Vagina (tissue), 2 donors: Measurements from ENCODE around the gene TMEM11. TPM values are rescaled to one million over a fixed set of nuclear protein-coding genes. Genes with fewer than 3 reads are reported as not detected.
A peak's percentile ranks its signal among the peaks of the same experiment; 100 is the strongest.

Experiments
- DNase-seq, 2 donors: peaks; one replicate each; pipeline ENCODE4 v3.0.0-alpha.2; 2017; ENCODE audit errors: extremely low spot score in 2 of 2
- H3K27ac ChIP-seq: fragments of 200-600 bp; sonication (generic); one replicate; pipeline ENCODE4 v1.5.1; 2019
- H3K27me3 ChIP-seq: fragments of 200-600 bp; sonication (generic); one replicate; pipeline ENCODE4 v1.5.1; 2019
- H3K36me3 ChIP-seq, 2 donors: fragments of 200-600 bp; sonication (generic); one replicate each; pipeline ENCODE4 v1.5.1; 2017 to 2019
- H3K4me1 ChIP-seq: fragments of 200-600 bp; sonication (generic); one replicate; pipeline ENCODE4 v1.5.1; 2019
- H3K4me3 ChIP-seq, 2 donors: fragments of 200-600 bp; sonication (generic); 1 replicate in 1 of 2; 2 replicates in 1 of 2; pipeline ENCODE4 v1.5.1; 2016 to 2019
- H3K9me3 ChIP-seq: fragments of 200-600 bp; sonication (generic); one replicate; pipeline ENCODE4 v1.5.1; 2019
- POLR2A ChIP-seq, 2 donors: fragments of 450-650 bp; IDR thresholded peaks; one replicate each; pipeline ENCODE4 v1.6.1; 2017; ENCODE audit warnings: antibody characterized with exemption in 2 of 2, mild to moderate bottlenecking in 2 of 2, moderate library complexity in 2 of 2
- POLR2AphosphoS5 ChIP-seq, 2 donors: sonication (generic); formaldehyde crosslinking; IDR thresholded peaks; one replicate each; pipeline ENCODE4 v1.9.0; 2017; ENCODE audit warnings: antibody characterized with exemption in 2 of 2, mild to moderate bottlenecking in 2 of 2, low read depth in 1 of 2; ENCODE audit not compliant: insufficient read depth in 1 of 2
- intact Hi-C: fragments of 100-400 bp; cut with DNase I; formaldehyde crosslinking; loops from one replicate; pipeline ENCODE4 v1.15.1; 2023
- total RNA-seq: library from RNA; depleted of rRNA; stranded (reverse); fragments of >200 nt; gene quantifications from one replicate; pipeline ENCODE4 v1.2.3, GENCODE V29; 2016
- TF ChIP-seq, protein P1 (sequence below), 3 experiments: fragments of 450-650 bp in 2 of 3; fragments of 200-600 bp in 1 of 3; sonication (generic) in 1 of 3; IDR thresholded peaks; one replicate each; pipeline ENCODE4 v1.5.1; 2017 to 2019; ENCODE audit warnings: antibody characterized with exemption in 3 of 3, mild to moderate bottlenecking in 2 of 3, moderate library complexity in 2 of 3

The TMEM11 gene
- total RNA-seq, 1 donor from 2014 or later = 30.2 TPM

DNA sequence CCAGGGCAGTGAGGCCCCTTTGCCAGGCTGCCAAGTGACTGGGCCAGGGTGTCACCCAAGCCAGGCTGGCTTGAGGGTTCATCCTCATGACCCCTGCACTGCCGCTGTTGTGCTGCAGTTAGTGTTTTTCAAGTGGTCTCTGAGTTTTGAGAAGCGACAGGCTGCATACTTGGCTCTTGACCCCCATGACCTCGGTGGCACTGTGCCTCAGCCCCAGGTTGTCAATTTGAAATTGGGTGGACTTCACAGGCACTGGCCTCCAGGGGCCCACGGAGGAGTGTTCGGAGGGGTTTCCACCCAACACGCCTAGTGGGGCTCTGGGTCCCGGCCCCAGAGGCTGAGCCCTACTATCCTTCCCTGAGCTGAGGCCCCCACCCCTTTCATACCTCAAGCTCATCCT lies 44.5 kb downstream of the TMEM11 start:
- Histone ChIP-seq H3K4me1 (peaks cover 26% of the 10 kb centered on the region), H3K27ac (no peak overlapping the region), H3K4me3 (no peak overlapping the region), H3K27me3 (no peaks in the 10 kb centered on the region), H3K9me3 (no peaks in the 10 kb centered on the region), H3K36me3 (peaks cover 0 to 15% of the 10 kb centered on the region in 2 donors)
- intact Hi-C loops = loop anchor here (5.0 to 10.0 kb wide), 2 partner anchors 45 to 1217 kb away; partner anchors contain the start of gene TMEM11
- TF ChIP-seq POLR2A (IDR thresholded peaks at IDR 0.05) = no peak
- TF ChIP-seq, protein P1, sequence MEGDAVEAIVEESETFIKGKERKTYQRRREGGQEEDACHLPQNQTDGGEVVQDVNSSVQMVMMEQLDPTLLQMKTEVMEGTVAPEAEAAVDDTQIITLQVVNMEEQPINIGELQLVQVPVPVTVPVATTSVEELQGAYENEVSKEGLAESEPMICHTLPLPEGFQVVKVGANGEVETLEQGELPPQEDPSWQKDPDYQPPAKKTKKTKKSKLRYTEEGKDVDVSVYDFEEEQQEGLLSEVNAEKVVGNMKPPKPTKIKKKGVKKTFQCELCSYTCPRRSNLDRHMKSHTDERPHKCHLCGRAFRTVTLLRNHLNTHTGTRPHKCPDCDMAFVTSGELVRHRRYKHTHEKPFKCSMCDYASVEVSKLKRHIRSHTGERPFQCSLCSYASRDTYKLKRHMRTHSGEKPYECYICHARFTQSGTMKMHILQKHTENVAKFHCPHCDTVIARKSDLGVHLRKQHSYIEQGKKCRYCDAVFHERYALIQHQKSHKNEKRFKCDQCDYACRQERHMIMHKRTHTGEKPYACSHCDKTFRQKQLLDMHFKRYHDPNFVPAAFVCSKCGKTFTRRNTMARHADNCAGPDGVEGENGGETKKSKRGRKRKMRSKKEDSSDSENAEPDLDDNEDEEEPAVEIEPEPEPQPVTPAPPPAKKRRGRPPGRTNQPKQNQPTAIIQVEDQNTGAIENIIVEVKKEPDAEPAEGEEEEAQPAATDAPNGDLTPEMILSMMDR (IDR thresholded peaks at IDR 0.05) = no peak
- no peak for TF ChIP-seq POLR2AphosphoS5 (IDR thresholded peaks at IDR 0.05; ENCODE audit: insufficient read depth in 1 of 2, low read depth in 1 of 2)
- DNase-seq = no peak

DNA sequence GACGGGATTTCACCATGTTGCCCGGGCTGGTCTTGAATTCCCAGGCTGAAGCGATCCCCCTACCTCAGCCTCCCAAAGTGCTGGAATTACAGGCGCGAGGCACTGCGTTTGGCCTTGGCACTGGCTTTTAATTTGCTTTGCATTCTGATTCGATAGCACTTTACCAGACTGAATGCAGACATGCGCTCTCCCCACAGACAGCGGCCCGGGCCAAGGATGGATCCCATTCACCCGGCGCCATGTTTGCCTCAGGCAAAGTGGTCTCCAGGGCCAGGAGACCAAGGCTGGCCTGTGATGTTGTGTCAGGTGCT lies 45.5 kb downstream of the TMEM11 start:
- TF ChIP-seq POLR2A (IDR thresholded peaks at IDR 0.05) (no peak), POLR2AphosphoS5 (IDR thresholded peaks at IDR 0.05; ENCODE audit: insufficient read depth in 1 of 2, low read depth in 1 of 2) (no peak)
- TF ChIP-seq, protein P1 (IDR thresholded peaks at IDR 0.05) = no peak
- no peak for DNase-seq
- Histone ChIP-seq H3K9me3 (no peaks in the 10 kb centered on the region), H3K36me3 (peaks cover 0 to 15% of the 10 kb centered on the region in 2 donors), H3K4me3 (no peak overlapping the region), H3K27me3 (no peaks in the 10 kb centered on the region), H3K27ac (no peak overlapping the region), H3K4me1 (peaks cover 26% of the 10 kb centered on the region)
- intact Hi-C loops = loop anchor here (5.0 to 10.0 kb wide), 2 partner anchors 46 to 1216 kb away; partner anchors contain the start of gene TMEM11

DNA sequence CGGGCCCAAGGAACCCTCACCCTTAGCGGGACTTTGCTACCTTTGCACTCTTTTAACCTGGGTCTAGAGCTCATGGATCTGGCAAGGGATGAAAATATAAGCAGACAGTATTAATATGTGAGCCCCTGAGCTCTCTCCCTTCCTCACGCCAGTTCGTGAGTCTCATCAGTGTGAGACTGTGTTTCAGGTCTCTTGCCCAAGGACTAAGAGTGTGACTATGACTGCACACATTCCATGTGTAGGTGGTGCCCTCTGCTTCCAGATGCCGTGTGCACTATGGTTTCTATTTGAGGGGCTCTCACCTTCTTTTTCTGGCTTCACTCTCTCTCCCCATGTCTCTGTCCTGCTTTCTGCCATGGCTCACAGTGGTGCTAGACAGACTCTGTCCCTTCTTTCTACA lies 46.7 kb downstream of the TMEM11 start:
- no peaks in the 10 kb centered on the region for H3K27me3 ChIP-seq
- no peaks in the 10 kb centered on the region for H3K9me3 ChIP-seq
- no peak for DNase-seq
- H3K4me3 ChIP-seq = no peak overlapping the region
- no peak for TF ChIP-seq POLR2A (IDR thresholded peaks at IDR 0.05)
- TF ChIP-seq, protein P1 (IDR thresholded peaks at IDR 0.05) = no peak
- TF ChIP-seq POLR2AphosphoS5 (IDR thresholded peaks at IDR 0.05; ENCODE audit: insufficient read depth in 1 of 2, low read depth in 1 of 2) = no peak
- H3K27ac ChIP-seq = peak overlapping the region; percentile 60
- intact Hi-C loops = loop anchor here (5.0 to 10.0 kb wide), 2 partner anchors 47 to 1215 kb away; partner anchors contain the start of gene TMEM11
- H3K4me1 ChIP-seq = peaks cover 27% of the 10 kb centered on the region
- peaks cover 0 to 4% of the 10 kb centered on the region in 2 donors for H3K36me3 ChIP-seq

DNA sequence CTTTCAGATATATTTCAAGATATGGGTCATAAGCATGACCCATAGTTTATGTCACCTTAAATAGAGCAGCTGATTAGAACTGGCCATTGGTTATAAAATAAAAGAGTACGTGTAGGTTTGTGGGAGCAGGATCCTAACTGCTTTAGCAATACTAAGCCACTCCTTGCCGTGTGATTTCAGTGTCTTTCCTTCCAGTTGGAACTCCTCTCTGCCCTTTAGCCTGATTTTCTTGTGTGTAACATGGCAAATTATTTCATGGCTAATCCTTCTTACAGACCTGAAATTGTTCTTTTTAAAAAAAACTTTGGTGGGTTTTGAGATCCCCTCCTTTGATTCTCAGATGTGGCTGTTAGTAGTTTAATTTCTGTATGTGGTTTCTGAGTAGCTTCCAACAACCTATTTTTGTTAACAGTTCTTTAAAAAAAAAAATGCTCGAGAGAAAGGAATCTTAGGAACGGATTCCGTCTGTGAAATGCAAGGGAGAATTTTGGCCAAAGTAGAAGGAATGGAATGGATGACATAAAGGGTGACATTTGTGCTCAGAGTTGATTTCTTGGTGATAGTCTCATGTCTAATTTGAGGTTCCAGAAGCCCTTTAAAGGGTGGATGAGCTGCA lies 47.3 kb downstream of the TMEM11 start:
- DNase-seq = no peak
- Histone ChIP-seq H3K27ac (peak overlapping the region; percentile 60), H3K4me3 (no peak overlapping the region), H3K27me3 (no peaks in the 10 kb centered on the region), H3K36me3 (no peaks in the 10 kb centered on the region), H3K9me3 (no peaks in the 10 kb centered on the region), H3K4me1 (peaks cover 33% of the 10 kb centered on the region)
- intact Hi-C loops = loop anchor here (5.0 to 10.0 kb wide), 2 partner anchors 48 to 1214 kb away; partner anchors contain the start of gene TMEM11
- no peak for TF ChIP-seq POLR2A (IDR thresholded peaks at IDR 0.05)
- TF ChIP-seq, protein P1 (IDR thresholded peaks at IDR 0.05) = no peak
- TF ChIP-seq POLR2AphosphoS5 (IDR thresholded peaks at IDR 0.05; ENCODE audit: insufficient read depth in 1 of 2, low read depth in 1 of 2) = no peak

DNA sequence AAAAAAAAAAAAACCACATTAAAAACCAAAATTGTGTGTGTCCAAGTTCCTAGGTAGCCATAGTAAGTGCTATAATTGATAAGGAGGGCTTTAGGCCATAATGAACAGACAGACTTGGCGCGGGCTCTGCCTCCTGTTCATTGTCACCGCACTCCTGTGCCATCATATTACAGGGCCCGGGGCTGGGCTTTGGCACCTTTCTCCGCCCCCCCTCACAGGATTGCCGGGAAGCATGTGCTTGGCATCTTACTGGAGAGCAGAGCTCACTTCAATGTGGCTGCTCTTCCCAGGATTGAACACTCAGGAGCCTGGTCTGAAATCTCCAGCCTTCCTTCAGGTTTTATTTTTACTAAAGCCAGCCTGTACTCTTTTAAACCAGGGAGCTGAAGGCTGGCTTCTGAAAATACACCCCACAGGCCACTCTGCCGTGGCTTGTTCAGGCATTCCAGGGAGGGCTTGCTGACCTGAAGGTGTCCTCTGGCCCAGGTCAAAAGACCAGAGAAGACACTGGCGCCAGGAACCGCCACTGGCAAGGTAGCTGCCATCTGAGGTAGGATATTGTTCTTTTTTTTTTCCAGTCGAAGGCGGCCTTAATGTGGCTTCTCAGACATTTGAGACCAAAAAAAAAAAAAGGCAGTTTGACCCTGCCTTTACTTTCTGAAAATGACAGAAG lies 47.9 kb downstream of the TMEM11 start:
- TF ChIP-seq POLR2A (IDR thresholded peaks at IDR 0.05) (no peak), POLR2AphosphoS5 (IDR thresholded peaks at IDR 0.05; ENCODE audit: insufficient read depth in 1 of 2, low read depth in 1 of 2) (peak in 1 of 2 donors; percentile 15)
- no peaks in the 10 kb centered on the region for H3K27me3 ChIP-seq
- H3K4me3 ChIP-seq = no peak overlapping the region
- H3K9me3 ChIP-seq = no peaks in the 10 kb centered on the region
- H3K36me3 ChIP-seq = no peaks in the 10 kb centered on the region
- no peak for DNase-seq
- intact Hi-C loops = loop anchor here (5.0 to 10.0 kb wide), 2 partner anchors 49 to 1214 kb away; partner anchors contain the start of gene TMEM11
- H3K4me1 ChIP-seq = peaks cover 36% of the 10 kb centered on the region
- H3K27ac ChIP-seq = peak overlapping the region; percentile 60
